ENCODE results near the gene RTN4. TPM values are rescaled to one million over a fixed set of nuclear protein-coding genes. Genes with fewer than 3 reads are reported as not detected.

Gene RTN4
- total RNA-seq, 1 donor from 2014 or later: 174 TPM

- Histone ChIP-seq H3K27ac (peak overlapping the region; percentile 10), H3K27me3 (no peaks in the 10 kb centered on the region), H3K36me3 (no peaks in the 10 kb centered on the region), H3K4me3 (no peak overlapping the region), H3K4me1 (peaks cover 16% of the 10 kb centered on the region), H3K9me3 (no peaks in the 10 kb centered on the region)
- no peak for DNase-seq (ENCODE audit: extremely low spot score in 2 of 2)
- TF ChIP-seq POLR2AphosphoS5 (IDR thresholded peaks at IDR 0.05; ENCODE audit: insufficient read depth in 1 of 2, low read depth in 1 of 2) (no peak), CTCF (IDR thresholded peaks at IDR 0.05) (no peak), POLR2A (IDR thresholded peaks at IDR 0.05) (no peak)
- intact Hi-C loops (cut with DNase I): no loop called here
These were observed 87.3 kb downstream of the RTN4 start for GRCh38 chr2:54962935-54963440.

- Histone ChIP-seq H3K9me3 (no peaks in the 10 kb centered on the region), H3K4me1 (peaks cover 16% of the 10 kb centered on the region), H3K27ac (peak overlapping the region; percentile 24), H3K4me3 (no peak overlapping the region), H3K27me3 (no peaks in the 10 kb centered on the region), H3K36me3 (no peaks in the 10 kb centered on the region)
- intact Hi-C loops (cut with DNase I): no loop called here
- TF ChIP-seq CTCF (IDR thresholded peaks at IDR 0.05) (no peak), POLR2AphosphoS5 (IDR thresholded peaks at IDR 0.05; ENCODE audit: insufficient read depth in 1 of 2, low read depth in 1 of 2) (no peak), POLR2A (IDR thresholded peaks at IDR 0.05) (no peak)
- DNase-seq (ENCODE audit: extremely low spot score in 2 of 2): no peak
These were observed 87.7 kb downstream of the RTN4 start for GRCh38 chr2:54962511-54962910.

GRCh38 chr2:54960164-54960563 is 90.1 kb downstream of the RTN4 start:
- Histone ChIP-seq H3K9me3 (no peaks in the 10 kb centered on the region), H3K27ac (no peak overlapping the region), H3K4me3 (no peak overlapping the region), H3K36me3 (no peaks in the 10 kb centered on the region), H3K27me3 (no peaks in the 10 kb centered on the region), H3K4me1 (peaks cover 4% of the 10 kb centered on the region)
- no peak for DNase-seq (ENCODE audit: extremely low spot score in 2 of 2)
- TF ChIP-seq CTCF (IDR thresholded peaks at IDR 0.05): no peak
- intact Hi-C loops (cut with DNase I): no loop called here

GRCh38 chr2:54958717-54959371 is 91.4 kb downstream of the RTN4 start:
- Histone ChIP-seq H3K4me3 (no peak overlapping the region), H3K9me3 (no peaks in the 10 kb centered on the region), H3K27ac (no peak overlapping the region), H3K4me1 (no peaks in the 10 kb centered on the region), H3K36me3 (no peaks in the 10 kb centered on the region), H3K27me3 (no peaks in the 10 kb centered on the region)
- no peak for TF ChIP-seq POLR2AphosphoS5 (IDR thresholded peaks at IDR 0.05; ENCODE audit: insufficient read depth in 1 of 2, low read depth in 1 of 2)
- TF ChIP-seq POLR2A (IDR thresholded peaks at IDR 0.05): no peak
- no peak for TF ChIP-seq CTCF (IDR thresholded peaks at IDR 0.05)
- intact Hi-C loops (cut with DNase I): no loop called here
- no peak for DNase-seq (ENCODE audit: extremely low spot score in 2 of 2)

- peaks cover 7% of the 10 kb centered on the region for H3K4me1 ChIP-seq
- H3K36me3 ChIP-seq: no peaks in the 10 kb centered on the region
- no peaks in the 10 kb centered on the region for H3K27me3 ChIP-seq
- H3K27ac ChIP-seq: no peak overlapping the region
- H3K9me3 ChIP-seq: no peaks in the 10 kb centered on the region
- intact Hi-C loops (cut with DNase I): no loop called here
- no peak overlapping the region for H3K4me3 ChIP-seq
- no peak for DNase-seq (ENCODE audit: extremely low spot score in 2 of 2)
- TF ChIP-seq POLR2A (IDR thresholded peaks at IDR 0.05): no peak
- TF ChIP-seq CTCF (IDR thresholded peaks at IDR 0.05): no peak
- TF ChIP-seq POLR2AphosphoS5 (IDR thresholded peaks at IDR 0.05; ENCODE audit: insufficient read depth in 1 of 2, low read depth in 1 of 2): no peak
These were observed 92.8 kb downstream of the RTN4 start for GRCh38 chr2:54957321-54957999.
